Epithelial cell of proximal tubule (primary cell): ENCODE results near the gene CAMKK2. TPM values are rescaled to one million over a fixed set of nuclear protein-coding genes. Genes with fewer than 3 reads are reported as not detected.
"Not testable (repeated sequence)": the region's sequence is repeated elsewhere in the genome, so short reads cannot be mapped to it uniquely, and the experiment has no call there.

ENCODE experiments used
- DNase-seq: peaks from one replicate; pipeline ENCODE4 v3.0.0-alpha.2; 2011; ENCODE audit warnings: low read depth
- H3K4me3 ChIP-seq: 2 replicates; pipeline ENCODE4 v1.5.1; 2011; ENCODE audit warnings: low read depth, mild to moderate bottlenecking, low read length
- CTCF ChIP-seq: conservative IDR thresholded peaks from 2 replicates; pipeline ENCODE4 v1.5.1; 2012; ENCODE audit warnings: low read depth, mild to moderate bottlenecking, low read length
- total RNA-seq: library from RNA; depleted of rRNA; stranded (reverse); fragments of >200 nt; gene quantifications from 2 replicates; pipeline ENCODE4 v1.2.3, GENCODE V29; 2015

Gene CAMKK2
- total RNA-seq, 1 donor from 2014 or later = 23.2 TPM

- DNase-seq = no peak
- no peak overlapping the region for H3K4me3 ChIP-seq
- no peak for TF ChIP-seq CTCF
Observed at GRCh38 chr12:121205491-121205890, 91.0 kb downstream of the CAMKK2 start.

GRCh38 chr12:121203482-121203881 lies 93.0 kb downstream of the CAMKK2 start:
- TF ChIP-seq CTCF = no peak
- no peak for DNase-seq
- H3K4me3 ChIP-seq = no peak overlapping the region

GRCh38 chr12:121202407-121203355 lies 93.8 kb downstream of the CAMKK2 start:
- no peak for TF ChIP-seq CTCF
- H3K4me3 ChIP-seq = no peak overlapping the region
- DNase-seq = no peak

GRCh38 chr12:121201140-121201539 lies 95.4 kb downstream of the CAMKK2 start:
- not testable (repeated sequence) for DNase-seq, H3K4me3 ChIP-seq

GRCh38 chr12:121198949-121199348 lies 97.6 kb downstream of the CAMKK2 start:
- no peak for DNase-seq
- no peak overlapping the region for H3K4me3 ChIP-seq
- TF ChIP-seq CTCF = no peak

GRCh38 chr12:121196902-121197301 lies 99.6 kb downstream of the CAMKK2 start:
- H3K4me3 ChIP-seq = no peak overlapping the region
- DNase-seq = no peak

GRCh38 chr12:121191151-121191550 lies 105.4 kb downstream of the CAMKK2 start:
- DNase-seq = no peak
- H3K4me3 ChIP-seq = no peak overlapping the region
- no peak for TF ChIP-seq CTCF

More at GRCh38 chr12:121196902-121197301, 99.6 kb downstream of the CAMKK2 start:
- no peak for TF ChIP-seq CTCF
